GM12878 (cell line): ENCODE measurements around the gene RIC8B. TPM values are rescaled to one million over a fixed set of nuclear protein-coding genes. Genes with fewer than 3 reads are reported as not detected.

Experiments
- ATAC-seq: fragments of 200-7000 bp; cut with Tn5 transposase; 3 replicates; pipeline ENCODE4 v1.9.1; 2020; ENCODE audit warnings: mild to moderate bottlenecking, moderate library complexity
- BruUV-seq: library from RNA; stranded (reverse); fragments of 400-500 nt; replicated peaks from 2 replicates; lab custom pipeline; 2021; lab: Mats Ljungman, UMichigan
- CTCF ChIA-PET: fragments of 300-600 bp; sonication (Branson Sonifier 250); formaldehyde crosslinking; extraction: SDS; loops from one replicate; lab custom pipeline; 2021; ENCODE audit warnings: inconsistent platforms; lab: Yijun Ruan, JAX
- POLR2A ChIA-PET: fragments of 350-600 bp; formaldehyde crosslinking; extraction: SDS; loops from one replicate; lab custom pipeline; 2021; ENCODE audit warnings: inconsistent platforms; lab: Charles Lee
- RAD21 ChIA-PET: fragments of 300-600 bp; sonication (Branson Sonifier 250); formaldehyde crosslinking; loops from one replicate; lab custom pipeline; 2023; ENCODE audit warnings: antibody characterized with exemption; ENCODE audit not compliant: unreplicated experiment; lab: Charles Lee
- SMC1A ChIA-PET: fragments of 300-600 bp; sonication (Branson Sonifier 250); formaldehyde crosslinking; loops from one replicate; lab custom pipeline; 2023; ENCODE audit not compliant: unreplicated experiment, uncharacterized antibody; lab: Charles Lee
- DNase-seq: peaks from one replicate; pipeline ENCODE4 v3.0.0-alpha.2; 2011; ENCODE audit warnings: low read depth, low spot score
- FAIRE-seq: peaks from 3 replicates; lab custom pipeline; 2011; peaks lifted over from hg19 to GRCh38; lab: Jason Lieb, UNC
- H2AFZ ChIP-seq: 2 replicates; pipeline ENCODE4 v1.6.0; 2011; ENCODE audit warnings: low read depth, low read length, control low read depth; ENCODE audit not compliant: control insufficient read depth
- H3K27ac ChIP-seq: 2 replicates; pipeline ENCODE4 v1.5.1; 2011; ENCODE audit warnings: control low read depth; ENCODE audit not compliant: control insufficient read depth, insufficient read depth
- H3K27me3 ChIP-seq, 2 experiments: replicated peaks in 1 of 2; 2 replicates each; pipeline versions ENCODE4 v1.6.0 to v1.6.1; 2011; ENCODE audit warnings: low read length in 1 of 2; ENCODE audit not compliant: control insufficient read depth in 2 of 2, insufficient read depth in 2 of 2
- H3K36me3 ChIP-seq, 2 experiments: 2 replicates each; pipeline ENCODE4 v1.5.1; 2011; ENCODE audit warnings: low read length in 1 of 2; ENCODE audit not compliant: control insufficient read depth in 2 of 2, insufficient read depth in 2 of 2
- H3K4me1 ChIP-seq: 2 replicates; pipeline ENCODE4 v1.6.1; 2011; ENCODE audit warnings: mild to moderate bottlenecking, low read length, moderate library complexity, mixed read lengths; ENCODE audit not compliant: control insufficient read depth, insufficient read depth
- H3K4me2 ChIP-seq: 2 replicates; pipeline ENCODE4 v1.6.0; 2011; ENCODE audit warnings: control low read depth; ENCODE audit not compliant: control insufficient read depth, insufficient read depth
- H3K4me3 ChIP-seq: fragments of 200-600 bp; sonication (generic); 2 replicates; pipeline ENCODE4 v1.5.1; 2016
- H3K79me2 ChIP-seq: 2 replicates; pipeline ENCODE4 v1.6.0; 2011; ENCODE audit warnings: low read length; ENCODE audit not compliant: control insufficient read depth, insufficient read depth
- H3K9ac ChIP-seq: 2 replicates; pipeline ENCODE4 v1.8.0; 2011; ENCODE audit warnings: low read length, control low read depth, mixed read lengths; ENCODE audit not compliant: control insufficient read depth, insufficient read depth
- H3K9me3 ChIP-seq: replicated peaks from 3 replicates; pipeline ENCODE4 v1.5.1; 2011; ENCODE audit warnings: mild to moderate bottlenecking, low read length; ENCODE audit not compliant: control insufficient read depth, insufficient read depth
- H4K20me1 ChIP-seq: 2 replicates; pipeline ENCODE4 v1.6.0; 2011; ENCODE audit not compliant: control insufficient read depth, insufficient read depth
- CBX3 ChIP-seq: fragments of 200-600 bp; sonication (generic); IDR thresholded peaks from 2 replicates; pipeline ENCODE4 v1.6.1; 2016; ENCODE audit warnings: low read depth, borderline replicate concordance
- CHD1 ChIP-seq: IDR thresholded peaks from 2 replicates; pipeline ENCODE4 v1.6.1; 2012; ENCODE audit warnings: low read depth, low read length, improper control_type of control experiment
- DPF2 ChIP-seq: fragments of 450-650 bp; IDR thresholded peaks from 2 replicates; pipeline ENCODE4 v1.6.1; 2017; ENCODE audit warnings: mild to moderate bottlenecking
- EED ChIP-seq: sonication (generic); IDR thresholded peaks from 2 replicates; pipeline ENCODE4 v1.6.1; 2016; ENCODE audit warnings: antibody characterized with exemption, low read depth
- ESRRA ChIP-seq: IDR thresholded peaks from 2 replicates; pipeline ENCODE4 v1.6.1; 2012; ENCODE audit warnings: mild to moderate bottlenecking, low read length, improper control_type of control experiment
- FOXK2 ChIP-seq: fragments of 450-650 bp; IDR thresholded peaks from 2 replicates; pipeline ENCODE4 v1.6.1; 2017; ENCODE audit warnings: mild to moderate bottlenecking, moderate library complexity
- POLR2AphosphoS2 ChIP-seq: IDR thresholded peaks from 2 replicates; pipeline ENCODE4 v1.6.1; 2011; ENCODE audit warnings: low read depth, mild to moderate bottlenecking, low read length, improper control_type of control experiment, moderate library complexity
- WGBS: methylation state at CpG from one replicate; pipeline ENCODE4 v1.1.6; 2016; ENCODE audit warnings: low lambda C conversion rate; ENCODE audit not compliant: insufficient replicate concordance, insufficient coverage; ENCODE audit errors: missing lambda C conversion rate; 5-methylcytosine and 5-hydroxymethylcytosine counted together
- in situ Hi-C: fragments of 300-500 bp; cut with MboI; formaldehyde crosslinking; loops from 9 replicates; pipeline ENCODE4 v1.14.3; 2018; ENCODE audit warnings: mixed read lengths
- intact Hi-C: fragments of 100-400 bp; cut with micrococcal nuclease; formaldehyde crosslinking; loops from one replicate; pipeline ENCODE4 v1.14.2; 2022; ENCODE audit not compliant: unreplicated experiment
- polyA plus RNA-seq, 11 experiments: library from polyadenylated mRNA; depleted of rRNA in 4 of 11; unstranded in 6 of 11; stranded (reverse) in 5 of 11; fragments of >200 nt; fragmentation: Nextera tagmentation in 4 of 11; fragmentation: Illumina TruSeq in 1 of 11; extraction: Ambion mirVana in 4 of 11; extraction: Trizol in 1 of 11; gene quantifications; 1 replicate in 1 of 11; 2 replicates in 10 of 11; pipeline versions ENCODE4 v1.2.1 to v1.2.3, GENCODE V29; 2011 to 2016; ENCODE audit warnings: inconsistent platforms in 2 of 11, missing spikeins in 2 of 11, low read depth in 1 of 11
- total RNA-seq, 4 experiments: library from RNA; depleted of rRNA in 3 of 4; stranded (reverse); fragments of >200 nt in 3 of 4; fragmentation: Illumina TruSeq in 1 of 4; extraction: Trizol in 1 of 4; gene quantifications; 2 replicates each; pipeline versions ENCODE4 v1.2.1 to v1.2.3, GENCODE V29; 2013 to 2021
- TF ChIP-seq, protein P1 (sequence below): fragments of 450-650 bp; IDR thresholded peaks from 2 replicates; pipeline ENCODE4 v1.6.1; 2016; ENCODE audit warnings: mild to moderate bottlenecking, moderate library complexity, borderline replicate concordance
- TF ChIP-seq, protein P2 (sequence below): IDR thresholded peaks from 2 replicates; pipeline ENCODE4 v1.6.1; 2011; ENCODE audit warnings: borderline replicate concordance, low read depth, mild to moderate bottlenecking, moderate library complexity, low read length; ENCODE audit not compliant: insufficient read depth, poor library complexity, severe bottlenecking
- TF ChIP-seq, protein P3 (sequence below): IDR thresholded peaks from 2 replicates; pipeline ENCODE4 v1.6.1; 2012; ENCODE audit warnings: low read depth, low read length, improper control_type of control experiment
- TF ChIP-seq, protein P4 (sequence below): IDR thresholded peaks from 2 replicates; pipeline ENCODE4 v1.6.1; 2011; ENCODE audit warnings: mild to moderate bottlenecking, low read depth, low read length, moderate library complexity; ENCODE audit not compliant: insufficient replicate concordance

RIC8B gene
- total and polyA plus RNA-seq, 10 of the 15 experiments (the other 5 are each of a cell fraction or from before 2014, with no cell fraction given), result 2.3 to 10.8 (median 6.2) TPM

DNA sequence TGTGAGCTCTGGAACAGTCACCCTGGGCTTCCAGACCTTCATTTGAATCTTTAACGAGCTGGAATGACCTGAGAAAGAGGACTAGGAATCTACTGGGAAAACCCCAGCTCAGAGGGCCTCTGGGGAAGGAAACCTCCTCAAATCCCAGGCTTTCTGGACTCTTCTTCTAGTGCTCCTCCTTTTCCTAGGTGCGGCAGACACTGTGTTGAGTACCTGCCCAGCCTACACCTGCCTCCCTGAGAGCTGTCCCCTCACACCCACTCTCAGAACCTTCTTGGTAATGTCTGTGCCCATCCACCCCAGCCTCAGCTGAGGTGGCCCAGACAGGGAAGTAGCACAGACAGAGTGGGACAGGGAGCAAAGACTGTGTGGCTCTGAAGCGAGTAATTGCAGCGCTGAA, 133.4 kb downstream of the RIC8B start (continued):
- TF ChIP-seq, protein P1, sequence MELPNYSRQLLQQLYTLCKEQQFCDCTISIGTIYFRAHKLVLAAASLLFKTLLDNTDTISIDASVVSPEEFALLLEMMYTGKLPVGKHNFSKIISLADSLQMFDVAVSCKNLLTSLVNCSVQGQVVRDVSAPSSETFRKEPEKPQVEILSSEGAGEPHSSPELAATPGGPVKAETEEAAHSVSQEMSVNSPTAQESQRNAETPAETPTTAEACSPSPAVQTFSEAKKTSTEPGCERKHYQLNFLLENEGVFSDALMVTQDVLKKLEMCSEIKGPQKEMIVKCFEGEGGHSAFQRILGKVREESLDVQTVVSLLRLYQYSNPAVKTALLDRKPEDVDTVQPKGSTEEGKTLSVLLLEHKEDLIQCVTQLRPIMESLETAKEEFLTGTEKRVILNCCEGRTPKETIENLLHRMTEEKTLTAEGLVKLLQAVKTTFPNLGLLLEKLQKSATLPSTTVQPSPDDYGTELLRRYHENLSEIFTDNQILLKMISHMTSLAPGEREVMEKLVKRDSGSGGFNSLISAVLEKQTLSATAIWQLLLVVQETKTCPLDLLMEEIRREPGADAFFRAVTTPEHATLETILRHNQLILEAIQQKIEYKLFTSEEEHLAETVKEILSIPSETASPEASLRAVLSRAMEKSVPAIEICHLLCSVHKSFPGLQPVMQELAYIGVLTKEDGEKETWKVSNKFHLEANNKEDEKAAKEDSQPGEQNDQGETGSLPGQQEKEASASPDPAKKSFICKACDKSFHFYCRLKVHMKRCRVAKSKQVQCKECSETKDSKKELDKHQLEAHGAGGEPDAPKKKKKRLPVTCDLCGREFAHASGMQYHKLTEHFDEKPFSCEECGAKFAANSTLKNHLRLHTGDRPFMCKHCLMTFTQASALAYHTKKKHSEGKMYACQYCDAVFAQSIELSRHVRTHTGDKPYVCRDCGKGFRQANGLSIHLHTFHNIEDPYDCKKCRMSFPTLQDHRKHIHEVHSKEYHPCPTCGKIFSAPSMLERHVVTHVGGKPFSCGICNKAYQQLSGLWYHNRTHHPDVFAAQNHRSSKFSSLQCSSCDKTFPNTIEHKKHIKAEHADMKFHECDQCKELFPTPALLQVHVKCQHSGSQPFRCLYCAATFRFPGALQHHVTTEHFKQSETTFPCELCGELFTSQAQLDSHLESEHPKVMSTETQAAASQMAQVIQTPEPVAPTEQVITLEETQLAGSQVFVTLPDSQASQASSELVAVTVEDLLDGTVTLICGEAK, result no peak

DNA sequence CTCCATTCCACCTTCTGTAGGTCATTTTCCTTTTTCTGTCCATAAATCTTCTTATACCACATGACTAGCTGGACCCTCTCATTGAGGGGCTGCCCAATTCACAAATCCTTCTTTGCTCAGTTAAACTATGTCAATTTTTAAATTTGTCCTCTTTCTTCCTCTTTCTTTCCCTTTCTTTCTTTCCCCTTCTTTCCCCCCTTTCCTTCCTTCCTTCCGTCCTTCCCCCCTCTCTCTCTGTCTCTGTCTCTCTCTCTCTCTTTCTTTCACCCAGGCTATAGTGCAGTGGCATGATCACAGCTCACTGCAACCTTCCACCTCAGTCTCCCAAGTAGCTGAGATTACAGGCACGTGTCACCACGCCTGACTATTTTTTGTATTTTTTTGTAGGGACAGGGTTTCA, 134.1 kb downstream of the RIC8B start:
- ChIA-PET SMC1A (interaction anchor here (1.2 to 2.4 kb wide), 6 partner anchors 9 to 550 kb away, joined by 3 to 14 read pairs (median 5); no protein-coding TSS in a partner anchor), RAD21 (interaction anchor here (0.8 to 1.3 kb wide), 2 partner anchors 10 to 550 kb away, joined by 3 to 4 read pairs; partner anchors contain the start of gene POLR3B), CTCF (interaction anchor here (1.0 to 10.8 kb wide), 3 partner anchors 10 to 127 kb away, joined by 3 to 102 read pairs (median 6); no protein-coding TSS in a partner anchor), POLR2A (no interaction called here)
- ATAC-seq, result no peak
- no peak for DNase-seq
- FAIRE-seq, result no peak
- no peak overlapping the region for H3K4me2 ChIP-seq
- BruUV-seq, result no TSS peak
- no peaks in the 10 kb centered on the region for H4K20me1 ChIP-seq
- WGBS, result 22% methylated on average over 3 of the region's 3 CpGs
- H3K27ac ChIP-seq, result no peak overlapping the region
- H3K79me2 ChIP-seq, result no peaks in the 10 kb centered on the region
- in situ Hi-C loops (no loop called here), intact Hi-C loops (no loop called here)
- no peaks in the 10 kb centered on the region; the same call in 1 of the 3 replicates for H3K9me3 ChIP-seq
- H3K9ac ChIP-seq, result no peak overlapping the region
- no peak overlapping the region for H2AFZ ChIP-seq
- TF ChIP-seq, protein P2, sequence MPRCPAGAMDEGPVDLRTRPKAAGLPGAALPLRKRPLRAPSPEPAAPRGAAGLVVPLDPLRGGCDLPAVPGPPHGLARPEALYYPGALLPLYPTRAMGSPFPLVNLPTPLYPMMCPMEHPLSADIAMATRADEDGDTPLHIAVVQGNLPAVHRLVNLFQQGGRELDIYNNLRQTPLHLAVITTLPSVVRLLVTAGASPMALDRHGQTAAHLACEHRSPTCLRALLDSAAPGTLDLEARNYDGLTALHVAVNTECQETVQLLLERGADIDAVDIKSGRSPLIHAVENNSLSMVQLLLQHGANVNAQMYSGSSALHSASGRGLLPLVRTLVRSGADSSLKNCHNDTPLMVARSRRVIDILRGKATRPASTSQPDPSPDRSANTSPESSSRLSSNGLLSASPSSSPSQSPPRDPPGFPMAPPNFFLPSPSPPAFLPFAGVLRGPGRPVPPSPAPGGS, result no peak
- TF ChIP-seq, protein P3, sequence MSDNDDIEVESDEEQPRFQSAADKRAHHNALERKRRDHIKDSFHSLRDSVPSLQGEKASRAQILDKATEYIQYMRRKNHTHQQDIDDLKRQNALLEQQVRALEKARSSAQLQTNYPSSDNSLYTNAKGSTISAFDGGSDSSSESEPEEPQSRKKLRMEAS, result no peak
- TF ChIP-seq DPF2 (no peak), FOXK2 (no peak), POLR2AphosphoS2 (no peak), CHD1 (no peak), EED (no peak), CBX3 (no peak), ESRRA (no peak)
- TF ChIP-seq, protein P4, sequence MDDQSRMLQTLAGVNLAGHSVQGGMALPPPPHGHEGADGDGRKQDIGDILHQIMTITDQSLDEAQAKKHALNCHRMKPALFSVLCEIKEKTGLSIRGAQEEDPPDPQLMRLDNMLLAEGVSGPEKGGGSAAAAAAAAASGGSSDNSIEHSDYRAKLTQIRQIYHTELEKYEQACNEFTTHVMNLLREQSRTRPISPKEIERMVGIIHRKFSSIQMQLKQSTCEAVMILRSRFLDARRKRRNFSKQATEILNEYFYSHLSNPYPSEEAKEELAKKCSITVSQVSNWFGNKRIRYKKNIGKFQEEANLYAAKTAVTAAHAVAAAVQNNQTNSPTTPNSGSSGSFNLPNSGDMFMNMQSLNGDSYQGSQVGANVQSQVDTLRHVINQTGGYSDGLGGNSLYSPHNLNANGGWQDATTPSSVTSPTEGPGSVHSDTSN, result no peak
- H3K4me1 ChIP-seq, result peaks cover 26% of the 10 kb centered on the region
- no peaks in the 10 kb centered on the region; a peak in 1 of 4 replicates for H3K27me3 ChIP-seq
- H3K4me3 ChIP-seq, result no peak overlapping the region
- H3K36me3 ChIP-seq, result no peaks in the 10 kb centered on the region
